Forelimb muscle (tissue), 1 donor: ENCODE measurements around the gene NOLC1. TPM values are rescaled to one million over a fixed set of nuclear protein-coding genes. Genes with fewer than 3 reads are reported as not detected.
A peak's percentile ranks its signal among the peaks of the same experiment; 100 is the strongest.

ENCODE experiments used
- DNase-seq: peaks from one replicate; pipeline ENCODE4 v3.0.0-alpha.2; 2013; ENCODE audit warnings: low read depth
- polyA plus RNA-seq: library from polyadenylated mRNA; unstranded; fragments of 120-200 nt; gene quantifications from one replicate; pipeline ENCODE4 v1.2.1, GENCODE V29; 2013; ENCODE audit not compliant: insufficient read length

The NOLC1 gene
- polyA plus RNA-seq, 1 donor = 64.7 TPM

DNA sequence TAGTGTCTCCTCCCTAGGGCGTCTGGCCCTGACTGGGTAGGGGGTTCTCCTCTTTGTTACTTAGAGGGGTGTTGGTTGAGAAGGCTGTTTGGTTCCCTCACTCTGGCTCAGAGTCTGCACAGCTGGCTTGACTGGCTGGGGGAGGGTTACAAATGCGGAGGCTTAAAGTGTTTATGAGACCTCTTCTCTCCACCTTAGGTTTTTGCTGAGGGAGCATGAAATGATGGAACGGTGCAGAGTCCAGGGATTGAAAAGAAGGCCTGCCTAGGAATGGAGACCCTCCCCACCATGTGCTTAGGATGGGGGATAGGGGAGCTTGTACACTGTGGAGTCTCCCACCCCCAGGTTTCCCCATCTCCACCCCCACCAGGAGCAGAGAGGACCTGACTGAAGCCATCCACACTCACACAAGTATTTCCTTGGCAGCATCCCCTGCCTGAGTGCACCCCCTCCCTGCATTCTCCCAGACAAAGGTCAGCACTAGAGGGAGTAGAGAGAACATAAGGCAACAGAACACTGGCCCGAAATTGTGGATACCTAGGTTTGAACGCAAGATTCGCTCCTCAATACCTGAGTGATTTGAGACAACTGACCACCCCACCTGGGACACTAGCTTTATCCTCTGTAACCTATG is 30.3 kb upstream of the NOLC1 start:
- DNase-seq = no peak

DNA sequence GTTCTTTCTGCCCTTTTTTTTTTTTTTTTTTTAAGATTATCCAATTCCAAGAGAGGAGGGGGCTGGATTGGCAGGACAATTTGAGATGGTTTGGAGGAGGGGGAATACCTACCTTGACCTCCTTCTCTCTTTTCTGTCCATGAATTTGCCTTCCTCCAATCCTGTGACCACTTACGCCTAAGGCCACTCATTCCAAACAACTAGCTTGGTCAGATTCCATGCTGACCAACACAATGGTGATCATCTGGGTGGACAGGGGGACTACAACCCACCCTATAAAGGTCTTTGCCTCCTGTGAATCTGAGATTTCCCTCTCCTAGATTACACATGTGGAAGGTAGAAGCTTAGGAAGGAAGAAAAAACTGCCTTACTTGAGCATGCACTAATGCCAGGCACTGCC is 29.7 kb upstream of the NOLC1 start:
- no peak for DNase-seq

- DNase-seq = no peak
Observed at GRCh38 chr10:102123223-102123622, 29.0 kb upstream of the NOLC1 start.

GRCh38 chr10:102131286-102132170 is 20.7 kb upstream of the NOLC1 start:
- no peak for DNase-seq

- no peak for DNase-seq
Observed at GRCh38 chr10:102132193-102132562, 20.0 kb upstream of the NOLC1 start.

DNA sequence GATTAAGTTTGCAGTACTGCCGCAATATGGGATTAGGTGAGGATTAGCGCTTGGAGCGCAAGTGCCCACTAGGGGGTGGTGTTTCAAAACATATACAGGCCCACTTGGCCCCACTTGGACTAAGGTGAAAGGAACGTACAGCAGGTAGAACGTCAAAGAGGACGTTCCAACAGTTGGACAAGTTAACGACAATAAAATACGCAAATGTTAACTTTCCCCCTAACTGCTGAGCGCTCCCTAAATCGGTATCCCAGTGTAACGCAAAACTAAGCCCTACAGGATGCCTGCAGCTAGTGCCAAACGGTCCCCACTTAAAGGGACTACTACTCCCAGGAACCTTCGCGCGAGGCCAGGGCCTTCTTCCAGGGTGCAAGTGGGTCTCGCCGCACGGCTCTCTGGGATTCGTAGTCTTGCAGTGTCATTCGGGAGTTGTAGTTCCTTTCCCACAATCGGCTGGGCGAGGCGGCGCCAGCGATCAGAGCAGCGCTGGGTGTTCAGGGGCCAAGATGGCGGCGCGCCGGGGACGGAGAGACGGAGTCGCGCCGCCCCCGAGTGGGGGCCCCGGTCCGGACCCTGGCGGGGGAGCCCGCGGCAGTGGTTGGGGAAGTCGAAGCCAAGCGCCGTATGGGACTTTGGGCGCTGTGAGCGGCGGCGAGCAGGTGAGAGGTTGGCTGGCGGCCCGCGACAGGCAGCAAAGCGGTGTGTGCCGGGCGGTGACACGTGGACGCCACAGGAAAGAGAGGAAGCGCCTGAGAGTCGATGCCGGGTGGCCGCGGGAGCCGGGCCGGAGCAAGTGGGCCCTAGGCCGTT is 19.4 kb upstream of the NOLC1 start, which contains the start of gene PPRC1:
TSS of gene PPRC1 (plus strand) at position 478 of the 810 bp plus-strand sequence. CDS start at position 507, 29 bp downstream.
- DNase-seq = peak; percentile 99

DNA sequence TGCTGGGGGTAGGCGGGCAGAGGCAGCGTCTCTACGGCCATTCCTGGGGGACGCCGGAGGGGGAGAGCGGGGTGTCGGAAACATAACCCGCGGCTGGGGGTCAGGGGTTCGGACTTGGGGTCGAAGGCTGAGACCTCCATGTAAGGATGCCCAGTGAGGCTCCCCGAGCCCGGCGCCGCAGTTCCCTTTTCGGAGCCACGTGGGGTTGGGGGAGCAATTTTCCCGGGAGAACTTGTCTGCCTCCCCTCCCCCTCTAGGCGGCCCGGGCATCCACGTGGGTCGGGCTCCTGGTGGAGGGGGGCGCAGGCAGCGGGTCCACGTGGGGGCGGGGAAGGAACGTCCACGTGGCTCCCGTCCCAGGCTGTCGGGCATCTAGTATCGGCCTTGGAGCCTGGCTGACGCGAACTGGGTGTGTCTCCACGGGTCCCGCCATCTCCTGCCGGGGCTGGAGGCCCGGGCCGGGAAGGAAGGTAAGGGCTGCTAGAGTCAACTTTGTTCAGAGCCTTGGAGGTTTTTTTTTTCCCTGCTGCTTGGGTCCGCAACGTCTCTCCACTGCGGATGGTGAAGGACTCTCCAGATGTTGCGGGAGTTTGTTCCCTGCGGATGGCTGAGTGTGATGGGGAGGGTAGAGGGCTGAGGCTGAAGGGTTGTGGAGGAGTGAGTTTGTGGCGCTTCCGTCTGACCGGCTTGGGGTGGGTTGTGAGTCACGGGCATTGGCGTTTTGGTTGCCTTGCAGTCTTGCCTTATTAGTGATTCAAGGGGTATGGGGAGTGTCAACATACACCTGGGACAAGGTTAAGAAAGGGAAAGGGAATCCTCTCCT is 18.6 kb upstream of the NOLC1 start:
- no peak for DNase-seq

- no peak for DNase-seq
Observed at GRCh38 chr10:102134416-102134815, 17.8 kb upstream of the NOLC1 start.

DNA sequence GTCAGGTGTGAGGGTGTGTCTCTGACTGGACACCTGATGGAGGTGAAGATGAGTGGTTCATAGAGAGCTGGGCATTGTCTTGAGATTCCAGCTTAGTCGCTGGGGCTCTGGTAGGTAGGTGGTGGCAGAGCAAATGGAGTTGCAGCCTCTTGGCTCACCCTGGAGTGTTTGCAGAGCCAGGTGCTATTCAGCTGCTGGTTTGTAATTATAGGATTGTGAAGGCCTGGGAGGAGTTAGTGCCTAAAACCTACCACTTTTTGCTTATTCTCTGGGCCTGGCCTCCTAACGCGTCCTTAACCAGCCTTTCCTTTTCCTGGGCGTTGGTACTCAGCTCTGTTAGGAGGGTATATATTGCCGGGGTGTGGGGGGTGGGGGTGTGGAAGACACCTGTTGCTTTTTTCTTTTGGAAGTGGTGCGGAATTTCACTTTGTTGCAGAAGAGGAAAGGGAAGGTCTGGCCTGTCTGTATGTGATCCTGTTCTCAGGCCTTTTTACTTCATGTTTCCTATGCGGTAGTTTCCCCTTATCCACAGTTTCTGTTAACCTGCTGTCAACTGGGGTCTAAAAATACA is 16.1 kb upstream of the NOLC1 start:
- DNase-seq = no peak

- no peak for DNase-seq
Observed at GRCh38 chr10:102139281-102140110, 12.7 kb upstream of the NOLC1 start.

GRCh38 chr10:102140218-102140617 is 12.0 kb upstream of the NOLC1 start:
- no peak for DNase-seq

DNA sequence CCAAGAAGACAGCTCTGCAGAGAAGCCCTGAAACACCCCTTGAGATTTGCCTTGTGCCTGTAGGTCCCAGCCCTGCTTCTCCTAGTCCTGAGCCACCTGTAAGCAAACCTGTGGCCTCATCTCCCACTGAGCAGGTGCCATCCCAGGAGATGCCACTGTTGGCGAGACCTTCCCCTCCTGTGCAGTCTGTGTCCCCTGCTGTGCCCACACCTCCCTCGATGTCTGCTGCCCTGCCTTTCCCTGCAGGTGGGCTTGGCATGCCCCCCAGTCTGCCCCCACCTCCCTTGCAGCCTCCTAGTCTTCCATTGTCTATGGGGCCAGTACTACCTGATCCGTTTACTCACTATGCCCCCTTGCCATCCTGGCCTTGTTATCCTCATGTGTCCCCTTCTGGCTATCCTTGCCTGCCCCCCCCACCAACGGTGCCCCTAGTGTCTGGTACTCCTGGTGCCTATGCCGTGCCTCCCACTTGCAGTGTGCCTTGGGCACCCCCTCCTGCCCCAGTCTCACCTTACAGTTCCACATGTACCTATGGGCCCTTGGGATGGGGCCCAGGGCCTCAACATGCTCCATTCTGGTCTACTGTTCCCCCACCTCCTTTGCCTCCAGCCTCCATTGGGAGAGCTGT is 11.2 kb upstream of the NOLC1 start:
- no peak for DNase-seq

GRCh38 chr10:102141583-102142107 is 10.5 kb upstream of the NOLC1 start:
- DNase-seq = no peak

DNA sequence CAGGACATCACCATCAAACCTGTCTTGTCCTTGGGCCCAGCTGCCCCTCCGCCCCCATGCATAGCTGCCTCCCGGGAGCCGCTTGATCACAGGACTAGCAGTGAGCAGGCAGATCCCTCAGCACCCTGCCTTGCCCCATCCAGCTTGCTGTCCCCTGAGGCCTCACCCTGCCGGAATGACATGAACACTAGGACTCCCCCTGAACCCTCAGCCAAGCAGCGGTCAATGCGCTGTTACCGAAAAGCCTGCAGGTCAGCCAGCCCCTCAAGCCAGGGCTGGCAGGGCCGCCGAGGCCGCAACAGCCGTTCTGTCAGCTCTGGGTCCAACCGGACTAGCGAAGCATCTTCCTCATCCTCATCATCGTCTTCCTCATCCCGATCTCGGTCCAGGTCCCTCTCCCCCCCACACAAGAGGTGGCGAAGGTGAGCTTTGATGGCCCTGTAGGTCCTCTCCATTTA is 5.2 kb upstream of the NOLC1 start:
- no peak for DNase-seq

DNA sequence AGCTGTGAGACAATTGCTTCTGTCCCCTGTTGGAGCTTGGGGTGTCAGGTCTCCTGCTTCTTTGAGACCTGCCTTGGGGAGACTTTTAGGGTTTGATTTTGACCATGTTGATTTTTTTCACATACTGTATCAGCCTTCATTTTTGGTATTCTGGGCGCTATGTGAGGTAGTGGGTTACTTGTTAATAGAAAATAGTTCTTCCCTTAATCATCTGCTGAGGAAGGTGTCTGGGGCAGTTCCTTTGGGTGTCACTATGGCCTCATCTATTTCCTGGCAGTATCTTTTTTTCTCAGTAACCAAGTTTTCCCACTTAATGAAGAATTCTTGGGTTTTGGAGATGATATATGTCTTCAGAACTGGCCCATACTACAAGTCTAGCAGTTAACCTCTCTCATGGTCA is 4.6 kb upstream of the NOLC1 start:
- DNase-seq = no peak

- DNase-seq = no peak
Observed at GRCh38 chr10:102148275-102148674, 3.9 kb upstream of the NOLC1 start.

DNA sequence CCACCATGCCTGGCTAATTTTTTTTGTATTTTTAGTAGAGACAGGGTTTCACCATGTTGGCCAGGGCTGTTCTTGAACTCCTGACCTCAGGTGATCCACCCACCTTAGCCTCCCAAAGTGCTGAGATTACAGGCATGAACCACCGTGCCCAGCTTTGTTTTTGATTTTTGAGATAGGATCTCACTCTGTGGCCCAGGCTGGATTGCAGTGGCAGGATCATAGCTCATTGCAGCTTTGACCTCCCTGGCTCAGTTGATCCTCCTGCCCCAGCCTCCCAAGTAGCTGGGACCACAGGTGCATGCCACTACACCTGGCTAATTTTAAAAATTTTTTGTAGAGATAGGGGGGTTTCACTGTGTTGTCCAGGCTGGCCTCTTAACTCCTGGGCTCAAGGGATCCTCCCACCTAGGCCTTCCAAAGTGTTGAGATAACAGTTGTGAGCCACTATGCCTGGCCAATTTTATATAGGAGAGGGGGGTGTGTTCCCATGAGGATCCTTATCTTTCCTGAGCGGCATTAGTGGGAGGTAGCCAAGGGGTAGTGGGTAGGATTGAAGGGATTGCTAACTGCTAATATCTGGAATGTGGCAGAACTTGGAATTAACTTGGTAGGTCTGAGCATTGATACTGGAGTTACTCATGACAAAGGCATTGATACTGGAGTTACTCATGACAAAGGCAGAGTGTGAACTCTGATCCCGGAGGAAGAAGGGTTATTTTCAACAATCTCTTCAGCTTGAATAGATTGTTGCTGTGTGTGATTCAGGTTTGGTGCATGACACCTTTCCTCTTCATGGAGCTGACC is 1.0 kb upstream of the NOLC1 start:
- DNase-seq = no peak

DNA sequence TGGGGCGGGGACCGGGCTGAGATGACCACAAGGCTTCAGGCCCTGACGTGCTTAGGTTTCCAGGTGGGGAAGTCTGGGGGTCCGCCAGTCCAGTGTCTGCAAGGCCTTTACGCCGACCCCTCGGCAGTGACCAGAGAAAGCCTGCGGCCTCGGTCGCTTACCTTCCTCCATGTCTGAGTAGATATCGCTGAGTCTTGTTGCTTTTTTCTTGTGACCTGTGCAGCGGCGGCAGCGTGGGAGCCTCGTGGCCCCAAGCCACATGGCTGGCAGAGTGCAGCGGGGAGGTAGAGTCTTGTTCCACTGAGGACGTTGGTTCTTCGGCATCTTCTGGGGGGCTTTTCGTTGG is 329 bp downstream of the NOLC1 start:
- no peak for DNase-seq
